NCI-H1048 (cell line): ENCODE results near the gene MBOAT2.
"Not testable (repeated sequence)": the region's sequence is repeated elsewhere in the genome, so short reads cannot be mapped to it uniquely, and the experiment has no call there.

Experiments used
- DNase-seq: peaks from one replicate; lab custom pipeline; 2025; lab: John Stamatoyannopoulos, UW

Gene MBOAT2

GRCh38 chr2:8954990-8955389 is 48.5 kb downstream of the MBOAT2 start:
- no peak for DNase-seq

- DNase-seq, result no peak
Measured at GRCh38 chr2:8953525-8953924, 50.0 kb downstream of the MBOAT2 start.

DNA sequence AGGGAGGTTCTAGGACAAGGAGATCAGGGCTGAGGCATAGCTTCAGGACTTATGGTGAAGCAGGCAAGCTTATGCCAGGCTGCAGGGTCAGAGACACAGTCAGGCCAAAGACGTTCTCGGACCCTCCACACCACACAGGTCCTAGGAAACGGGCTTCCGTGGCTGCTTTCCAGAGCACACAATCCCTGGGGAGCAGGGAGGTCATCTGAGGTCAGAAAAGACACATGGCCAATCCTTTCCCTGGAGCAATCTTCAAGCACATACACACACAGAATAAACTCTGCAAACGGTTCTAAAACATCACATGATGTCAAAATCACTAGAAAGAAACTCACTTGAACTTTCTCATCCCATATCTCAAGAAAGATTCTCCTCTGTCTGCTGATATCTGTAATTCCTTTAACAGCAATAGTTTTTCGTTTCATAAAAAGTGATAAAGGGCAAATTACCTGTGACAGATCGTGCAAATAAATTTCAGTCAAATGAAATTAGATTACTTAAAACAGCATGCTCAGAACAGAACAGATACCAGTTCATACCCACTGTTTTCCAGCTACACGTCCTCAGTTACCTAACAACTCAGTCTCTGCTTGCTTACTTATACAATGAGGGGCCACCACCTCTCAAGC is 63.9 kb downstream of the MBOAT2 start:
- DNase-seq, result no peak

- DNase-seq, result no peak
Measured at GRCh38 chr2:8938384-8938783, 65.1 kb downstream of the MBOAT2 start.

GRCh38 chr2:8935982-8936381 is 67.5 kb downstream of the MBOAT2 start:
- no peak for DNase-seq

DNA sequence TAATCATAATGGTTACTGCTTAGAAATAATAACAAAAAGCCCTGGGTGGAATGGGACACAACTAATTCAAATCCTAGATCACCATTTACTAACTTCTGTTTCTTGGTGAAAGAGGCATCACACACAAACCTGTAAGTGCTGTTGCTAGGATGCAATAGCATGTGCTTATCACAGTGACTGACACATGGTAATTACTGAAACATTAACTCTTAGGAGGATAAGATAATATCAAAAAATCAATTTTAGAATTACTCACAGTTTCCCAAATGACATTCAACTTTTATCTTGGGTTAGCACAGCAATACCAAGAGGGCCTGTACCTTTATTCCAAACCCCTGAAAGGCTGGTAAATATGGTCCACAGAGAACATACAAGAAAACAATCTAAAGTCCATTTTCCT is 69.1 kb downstream of the MBOAT2 start:
- no peak for DNase-seq

- no peak for DNase-seq
Measured at GRCh38 chr2:8932702-8933101, 70.8 kb downstream of the MBOAT2 start.

DNA sequence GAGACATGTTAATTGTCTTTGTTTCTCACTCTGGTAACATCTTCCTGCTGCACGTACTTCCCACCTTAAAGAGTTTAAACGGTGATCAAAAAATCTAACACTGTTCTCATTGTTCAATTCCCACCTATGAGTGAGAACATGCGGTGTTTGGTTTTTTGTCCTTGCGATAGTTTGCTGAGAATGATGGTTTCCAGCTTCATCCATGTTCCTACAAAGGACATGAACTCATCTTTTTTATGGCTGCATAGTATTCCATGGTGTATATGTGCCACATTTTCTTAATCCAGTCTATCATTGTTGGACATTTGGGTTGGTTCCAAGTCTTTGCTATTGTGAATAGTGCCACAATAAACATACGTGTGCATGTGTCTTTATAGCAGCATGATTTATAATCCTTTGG is 73.3 kb downstream of the MBOAT2 start:
- DNase-seq, result not testable (repeated sequence)

DNA sequence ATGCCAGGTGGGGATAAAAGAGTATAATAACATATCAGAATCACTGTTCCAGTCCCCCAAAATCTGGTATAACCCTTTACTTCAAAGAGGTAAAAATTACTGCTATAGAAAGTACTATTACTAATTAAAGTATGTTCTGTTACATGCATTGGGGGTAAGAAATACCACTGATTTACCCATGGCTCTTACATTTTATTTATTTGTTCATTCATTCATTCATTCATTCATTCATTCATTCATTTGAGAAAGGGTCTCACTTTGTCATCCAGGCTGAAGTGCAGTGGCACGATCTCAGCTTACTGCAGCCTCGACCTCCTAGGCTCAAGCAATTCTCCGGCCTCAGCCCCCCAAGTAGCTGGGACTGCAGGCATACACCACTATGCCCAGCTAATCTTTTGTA is 74.4 kb downstream of the MBOAT2 start:
- DNase-seq, result no peak

DNA sequence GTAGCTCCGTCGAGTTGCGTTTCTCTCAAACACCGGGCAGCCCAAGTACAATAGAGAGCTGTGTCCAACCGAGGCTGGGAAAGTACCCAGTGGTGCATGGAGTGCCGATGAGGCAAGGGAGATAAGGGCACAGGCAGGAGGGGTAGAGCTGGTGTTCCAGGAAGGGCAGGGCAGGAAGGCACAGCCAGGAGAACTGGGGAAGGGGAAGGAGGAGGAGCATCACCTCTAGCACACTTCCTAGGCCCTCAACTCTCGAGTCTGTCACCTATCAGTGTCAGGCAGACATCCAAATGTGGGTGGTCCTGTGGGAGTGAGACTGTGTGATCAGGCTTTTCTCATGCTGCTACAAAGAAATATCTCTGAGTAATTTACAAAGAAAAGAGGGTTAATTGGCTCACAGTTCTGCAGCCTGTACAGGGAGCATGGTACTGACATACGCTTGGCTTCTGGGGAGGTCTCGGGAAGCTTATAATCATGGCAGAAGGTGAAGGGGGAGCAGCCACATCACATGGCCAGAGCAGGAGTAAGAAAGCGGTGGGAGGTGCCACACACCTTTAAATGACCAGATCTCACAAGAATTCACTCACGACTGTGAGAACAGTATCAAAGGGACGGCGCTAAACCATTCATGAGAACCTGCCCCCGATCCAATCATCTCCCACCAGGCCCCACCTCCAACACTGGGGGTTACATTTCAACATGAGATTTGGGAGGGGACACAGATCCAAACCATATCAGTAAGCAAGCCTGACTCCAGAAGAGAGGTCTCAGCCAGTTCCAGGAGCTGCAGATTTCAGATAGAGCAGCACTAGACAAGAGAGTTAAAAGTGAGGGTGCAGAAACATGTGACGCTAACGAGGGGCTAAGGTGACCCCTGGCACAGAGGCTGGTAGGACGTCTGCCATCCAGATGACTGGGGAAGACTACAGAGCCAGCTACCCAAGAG is 75.7 kb downstream of the MBOAT2 start:
- DNase-seq, result no peak

GRCh38 chr2:8926356-8926755 is 77.1 kb downstream of the MBOAT2 start:
- DNase-seq, result no peak

DNA sequence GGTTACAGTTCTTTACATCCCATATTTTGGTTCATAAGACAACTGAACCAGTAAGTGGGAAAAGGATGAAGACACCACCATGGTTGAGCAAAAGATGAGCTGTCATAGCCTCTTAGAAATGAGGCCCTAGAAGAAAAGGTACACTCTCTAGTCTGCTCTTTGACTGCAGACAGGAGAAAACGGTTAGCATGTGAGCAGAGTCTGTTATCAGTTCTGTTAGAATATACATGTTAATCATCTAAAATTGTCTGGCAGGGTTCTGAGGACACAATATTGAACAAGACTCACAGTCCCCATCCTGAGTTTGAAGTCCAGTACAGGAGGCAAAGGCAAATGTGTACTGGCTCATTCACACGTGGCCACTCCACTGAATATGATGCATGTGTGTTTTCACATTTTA is 78.1 kb downstream of the MBOAT2 start:
- no peak for DNase-seq

- DNase-seq, result no peak
Measured at GRCh38 chr2:8923183-8923582, 80.3 kb downstream of the MBOAT2 start.

DNA sequence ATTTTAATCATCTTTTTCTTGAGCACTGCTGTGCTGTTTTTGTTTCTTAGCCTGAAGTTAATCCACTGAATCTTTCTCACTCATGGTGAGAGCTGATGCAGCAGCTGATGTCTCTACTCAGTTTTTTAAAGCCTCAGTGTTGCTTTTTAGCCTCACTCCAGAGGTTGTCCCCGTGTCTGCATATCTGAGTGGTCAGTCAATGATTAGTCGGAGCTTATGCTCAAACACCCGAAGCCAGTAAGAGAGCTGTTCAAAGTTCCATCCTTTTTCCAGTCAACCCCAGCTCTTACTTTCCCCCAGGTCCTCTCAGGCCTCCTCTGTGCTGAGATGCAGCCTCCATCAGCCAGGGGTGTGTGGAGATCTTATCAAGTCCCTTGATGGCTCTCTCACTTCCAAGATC is 81.1 kb downstream of the MBOAT2 start:
- DNase-seq, result no peak

DNA sequence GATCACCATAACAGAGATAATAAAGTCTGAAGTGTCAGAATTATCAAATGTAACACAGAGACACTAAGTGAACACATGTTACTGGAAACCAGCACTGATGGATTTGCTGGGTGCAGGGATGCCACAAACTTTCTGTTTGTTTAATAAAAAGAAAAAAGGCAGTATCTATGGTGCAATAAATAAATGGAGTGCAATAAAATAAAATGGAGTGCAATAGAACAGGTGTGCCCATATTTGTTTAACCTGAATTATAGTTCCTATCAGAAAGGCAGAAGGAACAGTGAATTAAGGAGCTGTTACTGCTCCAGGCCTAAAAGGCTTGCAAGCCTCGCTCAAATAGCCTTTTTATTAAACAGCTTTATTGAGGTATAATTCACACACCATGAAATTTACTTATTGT is 85.1 kb downstream of the MBOAT2 start:
- no peak for DNase-seq

- DNase-seq, result no peak
Measured at GRCh38 chr2:8915941-8916340, 87.5 kb downstream of the MBOAT2 start.

- not testable (repeated sequence) for DNase-seq
Measured at GRCh38 chr2:8913767-8914166, 89.7 kb downstream of the MBOAT2 start.

- DNase-seq, result no peak
Measured at GRCh38 chr2:8907764-8908288, 95.7 kb downstream of the MBOAT2 start.

DNA sequence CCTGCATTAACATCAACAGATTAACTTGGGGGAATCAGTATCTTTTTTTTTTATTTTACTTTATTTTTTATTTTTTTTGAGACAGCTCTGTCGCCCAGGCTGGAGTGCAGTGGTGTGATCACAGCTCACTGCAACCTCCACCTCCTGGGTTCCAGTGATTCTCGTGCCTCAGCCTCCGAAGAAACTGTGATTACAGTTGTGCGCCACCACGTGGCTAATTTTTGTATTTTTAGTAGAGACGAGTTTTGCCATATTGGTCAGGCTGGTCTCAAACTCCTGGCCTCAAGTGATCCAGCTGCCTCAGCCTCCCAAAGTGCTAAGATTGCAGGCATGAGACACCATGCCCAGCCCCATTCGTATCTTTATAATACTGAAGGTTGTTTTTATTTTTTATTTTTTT is 99.6 kb downstream of the MBOAT2 start:
- not testable (repeated sequence) for DNase-seq

DNA sequence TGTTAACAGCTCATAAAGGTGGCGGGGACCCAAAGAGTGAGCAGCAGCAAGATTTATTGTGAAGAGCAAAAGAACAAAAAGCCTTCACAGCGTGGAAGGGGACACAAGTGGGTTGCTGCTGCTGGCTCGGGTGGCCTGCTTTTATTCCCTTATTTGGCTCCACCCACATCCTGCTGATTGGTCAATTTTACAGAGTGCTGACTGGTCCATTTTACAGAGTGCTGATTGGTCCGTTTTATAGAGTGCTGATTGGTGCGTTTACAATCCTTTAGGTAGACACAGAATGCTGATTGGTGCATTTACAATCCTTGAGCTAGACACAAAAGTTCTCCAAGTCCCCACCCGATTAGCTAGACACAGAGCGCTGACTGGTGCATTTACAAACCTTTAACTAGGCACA is 100.7 kb downstream of the MBOAT2 start:
- DNase-seq, result not testable (repeated sequence)

GRCh38 chr2:8897206-8897605 is 106.3 kb downstream of the MBOAT2 start:
- DNase-seq, result not testable (repeated sequence)

- DNase-seq, result not testable (repeated sequence)
Measured at GRCh38 chr2:8896671-8897070, 106.8 kb downstream of the MBOAT2 start.
